GM12878 (cell line): ENCODE data around the gene COG1. TPM values are rescaled to one million over a fixed set of nuclear protein-coding genes. Genes with fewer than 3 reads are reported as not detected.

Source experiments
- ATAC-seq: fragments of 200-7000 bp; cut with Tn5 transposase; 3 replicates; pipeline ENCODE4 v1.9.1; 2020; ENCODE audit warnings: mild to moderate bottlenecking, moderate library complexity
- BruUV-seq: library from RNA; stranded (reverse); fragments of 400-500 nt; replicated peaks from 2 replicates; lab custom pipeline; 2021; lab: Mats Ljungman, UMichigan
- CTCF ChIA-PET: fragments of 300-600 bp; sonication (Branson Sonifier 250); formaldehyde crosslinking; extraction: SDS; loops from one replicate; lab custom pipeline; 2021; ENCODE audit warnings: inconsistent platforms; lab: Yijun Ruan, JAX
- POLR2A ChIA-PET: fragments of 350-600 bp; formaldehyde crosslinking; extraction: SDS; loops from one replicate; lab custom pipeline; 2021; ENCODE audit warnings: inconsistent platforms; lab: Charles Lee
- RAD21 ChIA-PET: fragments of 300-600 bp; sonication (Branson Sonifier 250); formaldehyde crosslinking; loops from one replicate; lab custom pipeline; 2023; ENCODE audit warnings: antibody characterized with exemption; ENCODE audit not compliant: unreplicated experiment; lab: Charles Lee
- SMC1A ChIA-PET: fragments of 300-600 bp; sonication (Branson Sonifier 250); formaldehyde crosslinking; loops from one replicate; lab custom pipeline; 2023; ENCODE audit not compliant: unreplicated experiment, uncharacterized antibody; lab: Charles Lee
- DNase-seq: peaks from one replicate; pipeline ENCODE4 v3.0.0-alpha.2; 2011; ENCODE audit warnings: low read depth, low spot score
- FAIRE-seq: peaks from 3 replicates; lab custom pipeline; 2011; peaks lifted over from hg19 to GRCh38; lab: Jason Lieb, UNC
- H2AFZ ChIP-seq: 2 replicates; pipeline ENCODE4 v1.6.0; 2011; ENCODE audit warnings: low read depth, low read length, control low read depth; ENCODE audit not compliant: control insufficient read depth
- H3K27ac ChIP-seq: 2 replicates; pipeline ENCODE4 v1.5.1; 2011; ENCODE audit warnings: control low read depth; ENCODE audit not compliant: control insufficient read depth, insufficient read depth
- H3K27me3 ChIP-seq, 2 experiments: replicated peaks in 1 of 2; 2 replicates each; pipeline versions ENCODE4 v1.6.0 to v1.6.1; 2011; ENCODE audit warnings: low read length in 1 of 2; ENCODE audit not compliant: control insufficient read depth in 2 of 2, insufficient read depth in 2 of 2
- H3K36me3 ChIP-seq, 2 experiments: 2 replicates each; pipeline ENCODE4 v1.5.1; 2011; ENCODE audit warnings: low read length in 1 of 2; ENCODE audit not compliant: control insufficient read depth in 2 of 2, insufficient read depth in 2 of 2
- H3K4me1 ChIP-seq: 2 replicates; pipeline ENCODE4 v1.6.1; 2011; ENCODE audit warnings: mild to moderate bottlenecking, low read length, moderate library complexity, mixed read lengths; ENCODE audit not compliant: control insufficient read depth, insufficient read depth
- H3K4me2 ChIP-seq: 2 replicates; pipeline ENCODE4 v1.6.0; 2011; ENCODE audit warnings: control low read depth; ENCODE audit not compliant: control insufficient read depth, insufficient read depth
- H3K4me3 ChIP-seq: fragments of 200-600 bp; sonication (generic); 2 replicates; pipeline ENCODE4 v1.5.1; 2016
- H3K79me2 ChIP-seq: 2 replicates; pipeline ENCODE4 v1.6.0; 2011; ENCODE audit warnings: low read length; ENCODE audit not compliant: control insufficient read depth, insufficient read depth
- H3K9ac ChIP-seq: 2 replicates; pipeline ENCODE4 v1.8.0; 2011; ENCODE audit warnings: low read length, control low read depth, mixed read lengths; ENCODE audit not compliant: control insufficient read depth, insufficient read depth
- H3K9me3 ChIP-seq: replicated peaks from 3 replicates; pipeline ENCODE4 v1.5.1; 2011; ENCODE audit warnings: mild to moderate bottlenecking, low read length; ENCODE audit not compliant: control insufficient read depth, insufficient read depth
- H4K20me1 ChIP-seq: 2 replicates; pipeline ENCODE4 v1.6.0; 2011; ENCODE audit not compliant: control insufficient read depth, insufficient read depth
- HDGF ChIP-seq: fragments of 450-650 bp; IDR thresholded peaks from 2 replicates; pipeline ENCODE4 v1.6.1; 2016; ENCODE audit warnings: antibody characterized with exemption
- KAT2A ChIP-seq: conservative IDR thresholded peaks from 2 replicates; pipeline ENCODE4 v1.6.1; 2011; ENCODE audit warnings: low read depth, low read length; ENCODE audit not compliant: control insufficient read depth
- KLF5 ChIP-seq: fragments of 450-650 bp; IDR thresholded peaks from 2 replicates; pipeline ENCODE4 v1.6.1; 2014; ENCODE audit warnings: mild to moderate bottlenecking; ENCODE audit not compliant: partially characterized antibody
- NFYA ChIP-seq: IDR thresholded peaks from 2 replicates; pipeline ENCODE4 v1.6.1; 2011; ENCODE audit warnings: low read depth, mild to moderate bottlenecking, low read length, improper control_type of control experiment, borderline replicate concordance
- POU2F2 ChIP-seq: IDR thresholded peaks from 3 replicates; pipeline ENCODE4 v1.6.1; 2011; ENCODE audit warnings: low read depth, mild to moderate bottlenecking, low read length, borderline replicate concordance
- WGBS: methylation state at CpG from one replicate; pipeline ENCODE4 v1.1.6; 2016; ENCODE audit warnings: low lambda C conversion rate; ENCODE audit not compliant: insufficient replicate concordance, insufficient coverage; ENCODE audit errors: missing lambda C conversion rate; 5-methylcytosine and 5-hydroxymethylcytosine counted together
- in situ Hi-C: fragments of 300-500 bp; cut with MboI; formaldehyde crosslinking; loops from 9 replicates; pipeline ENCODE4 v1.14.3; 2018; ENCODE audit warnings: mixed read lengths
- intact Hi-C: fragments of 100-400 bp; cut with micrococcal nuclease; formaldehyde crosslinking; loops from one replicate; pipeline ENCODE4 v1.14.2; 2022; ENCODE audit not compliant: unreplicated experiment
- polyA plus RNA-seq, 11 experiments: library from polyadenylated mRNA; depleted of rRNA in 4 of 11; unstranded in 6 of 11; stranded (reverse) in 5 of 11; fragments of >200 nt; fragmentation: Nextera tagmentation in 4 of 11; fragmentation: Illumina TruSeq in 1 of 11; extraction: Ambion mirVana in 4 of 11; extraction: Trizol in 1 of 11; gene quantifications; 1 replicate in 1 of 11; 2 replicates in 10 of 11; pipeline versions ENCODE4 v1.2.1 to v1.2.3, GENCODE V29; 2011 to 2016; ENCODE audit warnings: inconsistent platforms in 2 of 11, missing spikeins in 2 of 11, low read depth in 1 of 11
- total RNA-seq, 4 experiments: library from RNA; depleted of rRNA in 3 of 4; stranded (reverse); fragments of >200 nt in 3 of 4; fragmentation: Illumina TruSeq in 1 of 4; extraction: Trizol in 1 of 4; gene quantifications; 2 replicates each; pipeline versions ENCODE4 v1.2.1 to v1.2.3, GENCODE V29; 2013 to 2021
- TF ChIP-seq, protein P1 (sequence below): fragments of 450-650 bp; IDR thresholded peaks from 2 replicates; pipeline ENCODE4 v1.6.1; 2017; ENCODE audit warnings: mild to moderate bottlenecking, moderate library complexity
- TF ChIP-seq, protein P2 (sequence below): IDR thresholded peaks from 2 replicates; pipeline ENCODE4 v1.6.1; 2012; ENCODE audit warnings: improper control_type of control experiment, low read depth, low read length; ENCODE audit not compliant: insufficient replicate concordance
- TF ChIP-seq, protein P3 (sequence below): IDR thresholded peaks from 2 replicates; pipeline ENCODE4 v1.6.1; 2012; ENCODE audit warnings: low read depth, low read length, improper control_type of control experiment
- TF ChIP-seq, protein P4 (sequence below): IDR thresholded peaks from 2 replicates; pipeline ENCODE4 v1.6.1; 2012; ENCODE audit warnings: low read depth, low read length, improper control_type of control experiment
- TF ChIP-seq, protein P5 (sequence below): IDR thresholded peaks from 2 replicates; pipeline ENCODE4 v1.6.1; 2011; ENCODE audit warnings: borderline replicate concordance, low read depth, mild to moderate bottlenecking, moderate library complexity, mixed read lengths, low read length; ENCODE audit not compliant: insufficient read depth; ENCODE audit errors: extremely low read length

COG1 gene
- total and polyA plus RNA-seq, 10 of the 15 experiments (the other 5 are each of a cell fraction or from before 2014, with no cell fraction given), result 10.5 to 24.1 (median 18.1) TPM

DNA sequence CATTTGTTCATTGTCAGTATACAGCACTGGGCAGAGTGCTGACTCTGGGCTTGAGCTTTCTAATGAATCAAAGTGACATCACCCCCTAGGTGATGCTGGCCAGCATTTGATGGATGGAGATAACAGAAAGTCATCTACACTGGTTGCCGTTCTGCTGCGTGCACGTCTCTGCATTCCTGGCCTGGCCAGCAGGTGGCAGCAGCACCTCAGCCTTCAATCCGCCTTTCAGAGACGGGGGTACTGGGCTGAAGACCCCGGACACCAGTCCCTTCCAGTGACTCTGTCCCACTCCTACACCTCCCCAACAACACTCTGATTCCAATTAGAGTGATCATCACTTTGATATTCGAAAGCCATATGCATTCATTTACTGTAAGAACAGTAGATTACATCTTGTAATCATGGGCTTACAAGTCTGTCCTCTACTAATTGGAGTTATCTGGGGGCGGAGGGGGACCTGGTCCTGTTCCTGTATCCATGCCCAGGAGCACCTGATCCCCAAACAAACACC lies 62.9 kb downstream of the COG1 start:
- no peaks in the 10 kb centered on the region for H3K27me3 ChIP-seq
- H3K36me3 ChIP-seq, result no peaks in the 10 kb centered on the region
- H3K9me3 ChIP-seq, result no peaks in the 10 kb centered on the region
- ChIA-PET SMC1A (interaction anchor here (0.8 to 16.1 kb wide), 23 partner anchors 10 to 699 kb away, joined by 3 to 261 read pairs (median 4); partner anchors contain the start of genes CDC42EP4 and COG1), POLR2A (no interaction called here), RAD21 (interaction anchor here (0.7 to 11.2 kb wide), 18 partner anchors 11 to 832 kb away, joined by 3 to 218 read pairs (median 4); partner anchors contain the start of gene COG1), CTCF (interaction anchor here (0.6 to 12.7 kb wide), 36 partner anchors 9 to 696 kb away, joined by 3 to 365 read pairs (median 5); partner anchors contain the start of genes CDC42EP4 and COG1)
- intact Hi-C loops (loop anchor here (1.0 kb wide), 2 partner anchors 115 to 528 kb away; no protein-coding TSS in a partner anchor), in situ Hi-C loops (no loop called here)
- no peak for DNase-seq
- no peak overlapping the region for H3K4me3 ChIP-seq
- H3K27ac ChIP-seq, result no peak overlapping the region
- H2AFZ ChIP-seq, result no peak overlapping the region
- no peaks in the 10 kb centered on the region for H3K4me1 ChIP-seq
- no peaks in the 10 kb centered on the region for H3K79me2 ChIP-seq
- H3K9ac ChIP-seq, result no peak overlapping the region
- BruUV-seq, result no TSS peak
- H3K4me2 ChIP-seq, result no peak overlapping the region
- WGBS, result 0% methylated on average over 8 of the region's 8 CpGs
- ATAC-seq, result peak; percentile 94
- H4K20me1 ChIP-seq, result no peaks in the 10 kb centered on the region
- peak; percentile 93 for FAIRE-seq
- TF ChIP-seq, protein P1, sequence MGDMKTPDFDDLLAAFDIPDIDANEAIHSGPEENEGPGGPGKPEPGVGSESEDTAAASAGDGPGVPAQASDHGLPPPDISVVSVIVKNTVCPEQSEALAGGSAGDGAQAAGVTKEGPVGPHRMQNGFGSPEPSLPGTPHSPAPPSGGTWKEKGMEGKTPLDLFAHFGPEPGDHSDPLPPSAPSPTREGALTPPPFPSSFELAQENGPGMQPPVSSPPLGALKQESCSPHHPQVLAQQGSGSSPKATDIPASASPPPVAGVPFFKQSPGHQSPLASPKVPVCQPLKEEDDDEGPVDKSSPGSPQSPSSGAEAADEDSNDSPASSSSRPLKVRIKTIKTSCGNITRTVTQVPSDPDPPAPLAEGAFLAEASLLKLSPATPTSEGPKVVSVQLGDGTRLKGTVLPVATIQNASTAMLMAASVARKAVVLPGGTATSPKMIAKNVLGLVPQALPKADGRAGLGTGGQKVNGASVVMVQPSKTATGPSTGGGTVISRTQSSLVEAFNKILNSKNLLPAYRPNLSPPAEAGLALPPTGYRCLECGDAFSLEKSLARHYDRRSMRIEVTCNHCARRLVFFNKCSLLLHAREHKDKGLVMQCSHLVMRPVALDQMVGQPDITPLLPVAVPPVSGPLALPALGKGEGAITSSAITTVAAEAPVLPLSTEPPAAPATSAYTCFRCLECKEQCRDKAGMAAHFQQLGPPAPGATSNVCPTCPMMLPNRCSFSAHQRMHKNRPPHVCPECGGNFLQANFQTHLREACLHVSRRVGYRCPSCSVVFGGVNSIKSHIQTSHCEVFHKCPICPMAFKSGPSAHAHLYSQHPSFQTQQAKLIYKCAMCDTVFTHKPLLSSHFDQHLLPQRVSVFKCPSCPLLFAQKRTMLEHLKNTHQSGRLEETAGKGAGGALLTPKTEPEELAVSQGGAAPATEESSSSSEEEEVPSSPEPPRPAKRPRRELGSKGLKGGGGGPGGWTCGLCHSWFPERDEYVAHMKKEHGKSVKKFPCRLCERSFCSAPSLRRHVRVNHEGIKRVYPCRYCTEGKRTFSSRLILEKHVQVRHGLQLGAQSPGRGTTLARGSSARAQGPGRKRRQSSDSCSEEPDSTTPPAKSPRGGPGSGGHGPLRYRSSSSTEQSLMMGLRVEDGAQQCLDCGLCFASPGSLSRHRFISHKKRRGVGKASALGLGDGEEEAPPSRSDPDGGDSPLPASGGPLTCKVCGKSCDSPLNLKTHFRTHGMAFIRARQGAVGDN, result no peak
- TF ChIP-seq, protein P2, sequence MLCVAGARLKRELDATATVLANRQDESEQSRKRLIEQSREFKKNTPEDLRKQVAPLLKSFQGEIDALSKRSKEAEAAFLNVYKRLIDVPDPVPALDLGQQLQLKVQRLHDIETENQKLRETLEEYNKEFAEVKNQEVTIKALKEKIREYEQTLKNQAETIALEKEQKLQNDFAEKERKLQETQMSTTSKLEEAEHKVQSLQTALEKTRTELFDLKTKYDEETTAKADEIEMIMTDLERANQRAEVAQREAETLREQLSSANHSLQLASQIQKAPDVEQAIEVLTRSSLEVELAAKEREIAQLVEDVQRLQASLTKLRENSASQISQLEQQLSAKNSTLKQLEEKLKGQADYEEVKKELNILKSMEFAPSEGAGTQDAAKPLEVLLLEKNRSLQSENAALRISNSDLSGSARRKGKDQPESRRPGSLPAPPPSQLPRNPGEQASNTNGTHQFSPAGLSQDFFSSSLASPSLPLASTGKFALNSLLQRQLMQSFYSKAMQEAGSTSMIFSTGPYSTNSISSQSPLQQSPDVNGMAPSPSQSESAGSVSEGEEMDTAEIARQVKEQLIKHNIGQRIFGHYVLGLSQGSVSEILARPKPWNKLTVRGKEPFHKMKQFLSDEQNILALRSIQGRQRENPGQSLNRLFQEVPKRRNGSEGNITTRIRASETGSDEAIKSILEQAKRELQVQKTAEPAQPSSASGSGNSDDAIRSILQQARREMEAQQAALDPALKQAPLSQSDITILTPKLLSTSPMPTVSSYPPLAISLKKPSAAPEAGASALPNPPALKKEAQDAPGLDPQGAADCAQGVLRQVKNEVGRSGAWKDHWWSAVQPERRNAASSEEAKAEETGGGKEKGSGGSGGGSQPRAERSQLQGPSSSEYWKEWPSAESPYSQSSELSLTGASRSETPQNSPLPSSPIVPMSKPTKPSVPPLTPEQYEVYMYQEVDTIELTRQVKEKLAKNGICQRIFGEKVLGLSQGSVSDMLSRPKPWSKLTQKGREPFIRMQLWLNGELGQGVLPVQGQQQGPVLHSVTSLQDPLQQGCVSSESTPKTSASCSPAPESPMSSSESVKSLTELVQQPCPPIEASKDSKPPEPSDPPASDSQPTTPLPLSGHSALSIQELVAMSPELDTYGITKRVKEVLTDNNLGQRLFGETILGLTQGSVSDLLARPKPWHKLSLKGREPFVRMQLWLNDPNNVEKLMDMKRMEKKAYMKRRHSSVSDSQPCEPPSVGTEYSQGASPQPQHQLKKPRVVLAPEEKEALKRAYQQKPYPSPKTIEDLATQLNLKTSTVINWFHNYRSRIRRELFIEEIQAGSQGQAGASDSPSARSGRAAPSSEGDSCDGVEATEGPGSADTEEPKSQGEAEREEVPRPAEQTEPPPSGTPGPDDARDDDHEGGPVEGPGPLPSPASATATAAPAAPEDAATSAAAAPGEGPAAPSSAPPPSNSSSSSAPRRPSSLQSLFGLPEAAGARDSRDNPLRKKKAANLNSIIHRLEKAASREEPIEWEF, result no peak
- TF ChIP-seq POU2F2 (peak; percentile 60; the same call in 1 of the 3 replicates), HDGF (no peak), KLF5 (no peak), KAT2A (no peak), NFYA (no peak)
- TF ChIP-seq, protein P3, sequence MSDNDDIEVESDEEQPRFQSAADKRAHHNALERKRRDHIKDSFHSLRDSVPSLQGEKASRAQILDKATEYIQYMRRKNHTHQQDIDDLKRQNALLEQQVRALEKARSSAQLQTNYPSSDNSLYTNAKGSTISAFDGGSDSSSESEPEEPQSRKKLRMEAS, result no peak
- TF ChIP-seq, protein P4, sequence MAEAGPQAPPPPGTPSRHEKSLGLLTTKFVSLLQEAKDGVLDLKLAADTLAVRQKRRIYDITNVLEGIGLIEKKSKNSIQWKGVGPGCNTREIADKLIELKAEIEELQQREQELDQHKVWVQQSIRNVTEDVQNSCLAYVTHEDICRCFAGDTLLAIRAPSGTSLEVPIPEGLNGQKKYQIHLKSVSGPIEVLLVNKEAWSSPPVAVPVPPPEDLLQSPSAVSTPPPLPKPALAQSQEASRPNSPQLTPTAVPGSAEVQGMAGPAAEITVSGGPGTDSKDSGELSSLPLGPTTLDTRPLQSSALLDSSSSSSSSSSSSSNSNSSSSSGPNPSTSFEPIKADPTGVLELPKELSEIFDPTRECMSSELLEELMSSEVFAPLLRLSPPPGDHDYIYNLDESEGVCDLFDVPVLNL, result no peak
- TF ChIP-seq, protein P5, sequence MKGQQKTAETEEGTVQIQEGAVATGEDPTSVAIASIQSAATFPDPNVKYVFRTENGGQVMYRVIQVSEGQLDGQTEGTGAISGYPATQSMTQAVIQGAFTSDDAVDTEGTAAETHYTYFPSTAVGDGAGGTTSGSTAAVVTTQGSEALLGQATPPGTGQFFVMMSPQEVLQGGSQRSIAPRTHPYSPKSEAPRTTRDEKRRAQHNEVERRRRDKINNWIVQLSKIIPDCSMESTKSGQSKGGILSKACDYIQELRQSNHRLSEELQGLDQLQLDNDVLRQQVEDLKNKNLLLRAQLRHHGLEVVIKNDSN, result no peak
